ENCODE measurements around the gene MRPL39.

The MRPL39 gene

GRCh38 chr21:25614441-25614840 lies 7.2 kb upstream of the MRPL39 start:
- no peak for DNase-seq (ENCODE audit: low read depth)

- DNase-seq (ENCODE audit: low read depth): peak; percentile 67
These were observed 910 bp upstream of the MRPL39 start for GRCh38 chr21:25608044-25608737.

- no peak for DNase-seq (ENCODE audit: low read depth)
These were observed 17.4 kb downstream of the MRPL39 start for GRCh38 chr21:25589887-25590286.

- no peak for DNase-seq (ENCODE audit: low read depth)
These were observed 20.5 kb downstream of the MRPL39 start for GRCh38 chr21:25586791-25587190.

GRCh38 chr21:25586326-25586725 lies 21.0 kb downstream of the MRPL39 start:
- no peak for DNase-seq (ENCODE audit: low read depth)

- DNase-seq (ENCODE audit: low read depth): no peak
These were observed 22.2 kb downstream of the MRPL39 start for GRCh38 chr21:25584833-25585676.

DNA sequence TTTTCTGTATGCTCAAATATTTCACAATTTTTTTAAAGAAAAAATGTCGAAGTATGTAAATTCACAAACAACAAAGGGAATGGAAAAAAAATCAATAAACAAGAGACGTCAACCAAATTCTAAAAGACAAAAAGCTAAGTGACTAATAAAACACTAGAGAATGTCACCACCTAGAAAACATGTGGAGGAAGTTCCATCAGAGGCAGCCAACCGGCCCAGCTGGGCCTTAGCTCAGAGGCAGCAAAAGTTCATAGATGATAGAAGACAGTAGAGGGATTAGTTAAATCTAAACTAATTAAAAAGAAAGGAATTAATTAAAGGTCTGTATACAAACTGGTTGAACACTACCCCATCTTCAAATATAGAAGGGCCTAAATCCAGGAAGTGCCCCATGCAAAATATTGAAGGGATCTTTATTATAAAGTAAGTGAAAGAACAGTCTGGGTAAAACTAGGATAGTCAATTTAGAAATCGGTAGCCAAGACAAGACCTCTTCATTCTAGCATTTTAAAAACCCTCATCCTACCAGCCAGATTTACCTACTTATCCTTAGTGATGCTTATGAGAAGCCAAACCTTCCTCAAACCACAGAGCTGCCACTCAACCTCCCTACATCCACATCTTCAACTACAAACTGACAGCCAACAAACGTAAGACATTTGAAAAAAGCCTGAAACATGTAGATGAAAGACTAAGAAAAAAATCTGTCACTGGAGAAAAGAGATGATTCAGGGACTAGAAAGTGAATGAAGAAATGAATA lies 23.7 kb downstream of the MRPL39 start:
- no peak for DNase-seq (ENCODE audit: low read depth)

DNA sequence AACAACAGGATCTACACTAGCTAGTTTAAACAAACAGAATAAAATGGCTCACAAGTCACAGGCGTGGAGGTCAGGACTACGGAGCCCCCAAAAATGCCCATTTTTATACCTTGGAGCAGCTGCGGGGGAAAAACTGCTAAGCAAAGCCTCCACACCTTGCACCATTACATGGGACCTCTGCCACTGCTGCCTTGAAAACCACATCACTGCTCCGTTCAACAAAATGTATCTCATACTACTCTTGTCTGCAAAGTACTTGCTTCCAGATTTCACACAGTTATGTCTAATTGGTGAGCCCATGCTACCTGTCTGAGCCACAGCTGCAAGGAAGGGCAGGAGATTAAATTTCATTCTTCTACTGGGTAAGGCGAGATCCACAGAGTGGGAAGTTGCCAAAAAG lies 24.4 kb downstream of the MRPL39 start:
- DNase-seq (ENCODE audit: low read depth): no peak

- no peak for DNase-seq (ENCODE audit: low read depth)
These were observed 25.0 kb downstream of the MRPL39 start for GRCh38 chr21:25582164-25582790.

GRCh38 chr21:25581582-25581981 lies 25.7 kb downstream of the MRPL39 start:
- no peak for DNase-seq (ENCODE audit: low read depth)

DNA sequence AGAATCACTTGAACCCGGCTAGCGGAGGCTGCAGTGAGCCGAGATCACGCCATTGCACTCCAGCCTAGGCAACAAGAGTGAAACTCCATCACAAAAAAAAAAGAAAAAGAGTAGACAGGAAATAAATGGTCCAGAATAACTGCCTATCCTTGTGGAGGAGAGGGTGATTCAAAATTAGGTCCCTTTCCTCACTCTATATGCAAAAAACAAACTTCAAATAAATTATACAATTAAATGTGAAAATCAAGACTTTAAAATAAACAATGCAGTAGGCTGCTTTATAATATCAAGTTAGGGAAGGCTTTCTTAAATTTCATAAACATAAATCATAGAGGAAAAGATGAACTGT lies 26.4 kb downstream of the MRPL39 start:
- DNase-seq (ENCODE audit: low read depth): no peak

GRCh38 chr21:25579226-25580013 lies 27.9 kb downstream of the MRPL39 start:
- DNase-seq (ENCODE audit: low read depth): no peak

DNA sequence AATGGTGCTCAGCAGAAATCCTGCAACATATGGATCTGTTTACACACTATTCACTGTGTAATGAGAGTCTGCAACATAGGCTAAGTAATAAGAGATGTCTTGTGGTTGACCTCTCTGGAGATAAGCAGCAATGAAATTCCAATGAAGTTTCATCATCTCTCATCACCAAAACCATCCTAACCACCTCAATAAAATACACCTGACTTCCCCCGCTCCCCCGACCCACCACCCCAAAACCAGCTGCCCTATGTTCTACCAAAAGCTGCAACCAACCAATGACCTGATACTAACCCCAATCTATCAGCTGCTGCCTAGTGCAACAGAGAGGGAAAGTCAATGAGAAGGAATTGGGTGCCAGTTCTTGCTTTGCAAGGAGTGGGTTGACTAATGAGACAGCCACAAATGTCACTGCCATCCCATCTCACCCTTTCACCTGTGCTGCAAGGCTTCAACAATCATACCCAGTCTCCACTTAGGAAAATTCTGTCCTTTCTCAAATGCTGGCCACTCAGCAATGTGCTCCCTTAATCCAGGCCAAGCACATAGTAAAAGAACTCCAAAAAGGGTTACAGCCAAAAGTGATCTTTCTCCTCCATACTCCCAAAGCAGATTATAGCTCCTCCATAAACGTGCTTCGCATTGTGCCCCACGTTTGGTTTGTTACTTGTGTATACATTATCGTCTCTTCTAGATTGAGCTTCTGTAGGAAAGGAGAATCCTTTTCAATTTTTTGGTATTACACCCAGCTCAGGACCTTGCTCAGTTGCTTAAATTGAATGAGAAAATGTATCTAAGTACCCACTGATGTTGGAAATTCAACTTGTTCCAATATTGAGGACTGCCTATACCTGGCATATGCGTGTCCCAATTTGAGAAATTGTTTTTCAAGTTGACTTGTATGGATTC lies 29.0 kb downstream of the MRPL39 start:
- no peak for DNase-seq (ENCODE audit: low read depth)

DNA sequence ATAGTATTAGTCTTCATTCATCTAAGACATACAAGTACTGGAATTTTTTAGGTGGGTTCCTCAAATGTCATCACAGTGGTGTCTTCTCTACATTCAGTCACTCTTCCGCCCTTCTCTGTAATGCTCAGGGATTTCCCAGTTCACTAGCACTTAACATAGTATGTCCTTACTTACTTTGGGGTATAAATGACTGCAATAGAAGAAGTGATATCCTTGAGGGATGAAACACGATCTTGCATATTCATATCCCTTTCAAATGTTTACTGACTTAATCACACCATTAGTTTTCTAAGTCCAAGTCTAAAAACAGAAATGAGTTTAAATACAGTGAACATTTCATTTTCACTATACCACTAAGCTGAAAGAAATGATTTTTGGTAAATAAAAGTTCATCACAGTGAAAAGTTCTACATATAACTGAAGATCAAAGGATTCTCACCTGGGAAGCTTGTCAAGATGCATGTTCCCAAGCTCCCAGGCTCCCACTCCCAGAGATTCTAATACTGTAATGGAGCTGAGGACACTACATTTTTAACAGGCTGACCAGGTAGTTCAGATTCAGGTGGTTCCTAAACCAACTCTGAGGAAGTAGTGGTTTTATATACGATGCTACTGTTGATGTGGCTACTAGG lies 29.7 kb downstream of the MRPL39 start:
- no peak for DNase-seq (ENCODE audit: low read depth)

GRCh38 chr21:25573409-25574206 lies 33.7 kb downstream of the MRPL39 start:
- DNase-seq (ENCODE audit: low read depth): peak; percentile 81

DNA sequence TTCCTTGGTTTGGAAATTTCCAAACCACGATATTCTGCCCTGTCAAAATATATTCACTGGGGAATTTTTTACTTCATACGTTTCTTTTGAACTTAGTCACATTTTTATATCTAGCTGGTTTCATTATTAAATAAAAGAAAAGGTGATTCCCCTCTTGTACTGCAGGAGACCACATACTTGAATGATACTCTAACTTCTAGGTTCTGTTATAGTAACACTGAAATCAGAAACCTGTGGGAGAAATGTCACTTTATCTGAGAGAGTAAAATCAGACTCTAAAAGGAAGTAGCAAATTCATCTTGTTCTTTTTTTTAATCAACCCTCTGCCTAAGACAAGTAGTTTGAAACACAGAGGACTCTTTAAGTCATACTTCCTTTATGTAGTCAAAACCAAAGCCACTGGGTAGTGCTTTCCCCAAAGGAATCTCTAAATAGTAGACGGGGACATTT lies 34.4 kb downstream of the MRPL39 start:
- DNase-seq (ENCODE audit: low read depth): no peak

DNA sequence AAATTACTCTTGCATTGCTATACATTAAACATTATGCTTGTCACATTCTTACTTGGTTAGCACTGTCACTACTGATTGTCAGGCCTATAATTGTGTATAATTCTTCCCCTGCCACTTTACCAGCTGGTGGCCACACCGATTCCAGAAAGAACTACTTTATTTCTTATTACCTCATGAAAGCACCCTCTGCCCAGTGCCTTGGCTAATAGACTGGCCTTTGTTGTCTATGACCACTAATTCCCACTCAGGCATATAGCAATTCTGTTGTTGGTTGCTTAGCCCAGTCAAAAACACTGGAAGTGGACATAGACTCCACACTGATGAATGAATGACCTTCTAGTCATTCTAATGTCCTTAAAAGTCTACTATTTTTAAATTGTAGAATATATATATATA lies 35.6 kb downstream of the MRPL39 start:
- DNase-seq (ENCODE audit: low read depth): no peak

- no peak for DNase-seq (ENCODE audit: low read depth)
These were observed 37.6 kb downstream of the MRPL39 start for GRCh38 chr21:25569711-25570110.

DNA sequence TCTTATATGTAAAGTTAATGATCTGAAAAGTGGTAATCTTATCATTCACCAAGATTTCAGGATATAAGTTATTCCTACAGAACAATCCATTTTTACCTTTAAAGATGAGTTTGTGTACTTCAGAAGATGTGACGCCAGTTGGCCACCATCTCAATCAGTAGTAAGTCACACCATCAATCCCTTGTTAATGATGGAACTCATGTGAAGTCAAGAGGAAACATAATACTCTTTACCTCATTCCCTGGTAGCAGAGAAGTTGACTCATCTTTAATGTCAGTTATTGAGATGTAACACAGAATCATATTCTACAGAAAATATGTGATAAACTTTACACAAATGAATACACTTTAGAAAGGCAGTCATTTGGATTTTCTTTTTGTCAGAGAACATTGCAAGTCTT lies 38.2 kb downstream of the MRPL39 start:
- DNase-seq (ENCODE audit: low read depth): no peak
